HL-60 (cell line): Measurements from ENCODE around the gene DNAJC24.
"Not testable (repeated sequence)": the region's sequence is repeated elsewhere in the genome, so short reads cannot be mapped to it uniquely, and the experiment has no call there.

ENCODE experiments used
- DNase-seq, 2 experiments: peaks; one replicate each; pipeline ENCODE4 v3.0.0-alpha.2; 2010 to 2020; ENCODE audit warnings: low read depth in 1 of 2, low spot score in 1 of 2
- H3K27ac ChIP-seq: fragments of 250-450 bp; sonication (Bioruptor Pico); replicated peaks from 2 replicates; pipeline ENCODE4 v1.5.1; 2020; ENCODE audit warnings: mild to moderate bottlenecking, moderate library complexity
- H3K27me3 ChIP-seq: fragments of 250-450 bp; sonication (Bioruptor Pico); 2 replicates; pipeline ENCODE4 v1.5.1; 2021; ENCODE audit warnings: mild to moderate bottlenecking, moderate library complexity; ENCODE audit not compliant: insufficient read depth, poor library complexity, severe bottlenecking
- H3K4me3 ChIP-seq: replicated peaks from 2 replicates; pipeline ENCODE4 v1.5.1; 2011; ENCODE audit warnings: mild to moderate bottlenecking, control low read depth, low read length; ENCODE audit not compliant: insufficient read depth
- GABPA ChIP-seq: IDR thresholded peaks from 2 replicates; pipeline ENCODE4 v1.6.1; 2012; ENCODE audit warnings: low read depth
- POLR2AphosphoS5 ChIP-seq: IDR thresholded peaks from 2 replicates; pipeline ENCODE4 v1.6.1; 2012; ENCODE audit warnings: low read depth
- REST ChIP-seq: IDR thresholded peaks from 2 replicates; pipeline ENCODE4 v1.6.1; 2012; ENCODE audit warnings: low read depth; ENCODE audit not compliant: insufficient replicate concordance
- SPI1 ChIP-seq: IDR thresholded peaks from 2 replicates; pipeline ENCODE4 v1.6.1; 2012; ENCODE audit warnings: low read depth, mild to moderate bottlenecking, borderline replicate concordance
- long read RNA-seq: library from polyadenylated mRNA; unstranded; transcript quantifications from one replicate; pipeline ENCODE4 v2.0.0, GENCODE V29; 2020
- TF ChIP-seq, protein P1 (sequence below): IDR thresholded peaks from one replicate; pipeline ENCODE4 v1.5.1; 2011; ENCODE audit warnings: low read length, control low read depth, inconsistent platforms; ENCODE audit not compliant: insufficient read depth

The DNAJC24 gene
- long read RNA-seq, partial matches to known transcripts = 1 of 6 reads
- long read RNA-seq, other reads (novel, unspliced or antisense) = 3 of 6 reads

DNA sequence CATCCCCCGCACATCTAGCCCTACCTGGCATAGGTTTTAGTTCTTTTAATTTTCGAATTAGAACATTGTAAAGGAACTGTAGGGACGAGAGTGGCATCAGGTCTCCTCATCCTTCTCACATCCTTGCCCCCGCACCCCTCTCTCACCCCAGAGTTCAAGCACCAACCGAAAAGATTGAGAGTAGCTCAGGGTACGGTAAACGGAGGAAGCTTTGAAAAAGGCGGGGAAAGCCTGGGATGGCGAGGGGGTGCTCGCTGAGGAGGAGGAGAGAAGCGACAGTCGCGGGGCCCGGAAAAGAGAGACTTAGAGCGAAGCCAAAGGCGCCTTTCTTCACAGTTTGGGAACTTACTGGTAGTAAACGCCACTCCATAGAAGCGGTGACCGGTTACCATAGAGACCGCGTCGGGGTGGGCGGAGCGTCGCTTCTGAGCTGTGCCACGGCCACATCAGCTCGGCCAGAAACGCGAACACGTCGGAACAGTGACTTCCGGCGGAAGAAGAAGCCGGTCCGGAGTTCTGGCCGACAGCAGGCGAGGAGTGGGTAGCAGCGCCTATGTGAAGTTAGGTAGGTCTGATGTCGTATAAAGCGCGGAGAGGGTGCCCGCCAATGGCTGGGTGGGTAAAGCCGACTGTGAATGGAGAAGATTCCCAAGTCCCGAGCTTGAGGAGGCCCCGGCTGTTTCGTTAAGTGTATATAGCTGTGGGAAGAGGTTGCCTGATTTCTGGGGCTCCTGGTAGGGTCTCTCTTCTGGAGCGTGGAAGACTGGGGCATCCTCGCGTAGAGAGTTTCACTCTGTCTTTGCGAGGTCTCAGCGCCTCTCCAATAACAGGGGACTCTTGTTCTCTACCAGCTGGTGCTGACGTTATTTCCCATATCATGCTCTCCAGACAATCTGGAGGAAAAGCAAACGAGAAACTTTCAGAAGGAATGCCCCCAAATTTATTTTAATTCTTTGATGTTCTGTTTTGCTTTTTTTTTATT is at the start of gene DNAJC24, which contains the start of gene DCDC1:
TSS of gene DNAJC24 (plus strand) at position 513 of the 982 bp plus-strand sequence. CDS start 889 bp downstream, outside the sequence.
TSS of gene DCDC1 (minus strand) at position 392 of the 982 bp plus-strand sequence. CDS start 41,459 bp downstream, outside the sequence.
- Histone ChIP-seq H3K4me3 (peak within 1 kb of the TSS; percentile 74), H3K27ac (peak within 1 kb of the TSS; percentile 58), H3K27me3 (no peaks in the 10 kb centered on the region)
- DNase-seq = peak; percentile 70 to 95
- TF ChIP-seq POLR2AphosphoS5 (peak; percentile 86), GABPA (peak; percentile 99), REST (peak; percentile 36)
- TF ChIP-seq, protein P1, sequence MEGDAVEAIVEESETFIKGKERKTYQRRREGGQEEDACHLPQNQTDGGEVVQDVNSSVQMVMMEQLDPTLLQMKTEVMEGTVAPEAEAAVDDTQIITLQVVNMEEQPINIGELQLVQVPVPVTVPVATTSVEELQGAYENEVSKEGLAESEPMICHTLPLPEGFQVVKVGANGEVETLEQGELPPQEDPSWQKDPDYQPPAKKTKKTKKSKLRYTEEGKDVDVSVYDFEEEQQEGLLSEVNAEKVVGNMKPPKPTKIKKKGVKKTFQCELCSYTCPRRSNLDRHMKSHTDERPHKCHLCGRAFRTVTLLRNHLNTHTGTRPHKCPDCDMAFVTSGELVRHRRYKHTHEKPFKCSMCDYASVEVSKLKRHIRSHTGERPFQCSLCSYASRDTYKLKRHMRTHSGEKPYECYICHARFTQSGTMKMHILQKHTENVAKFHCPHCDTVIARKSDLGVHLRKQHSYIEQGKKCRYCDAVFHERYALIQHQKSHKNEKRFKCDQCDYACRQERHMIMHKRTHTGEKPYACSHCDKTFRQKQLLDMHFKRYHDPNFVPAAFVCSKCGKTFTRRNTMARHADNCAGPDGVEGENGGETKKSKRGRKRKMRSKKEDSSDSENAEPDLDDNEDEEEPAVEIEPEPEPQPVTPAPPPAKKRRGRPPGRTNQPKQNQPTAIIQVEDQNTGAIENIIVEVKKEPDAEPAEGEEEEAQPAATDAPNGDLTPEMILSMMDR = no peak

DNA sequence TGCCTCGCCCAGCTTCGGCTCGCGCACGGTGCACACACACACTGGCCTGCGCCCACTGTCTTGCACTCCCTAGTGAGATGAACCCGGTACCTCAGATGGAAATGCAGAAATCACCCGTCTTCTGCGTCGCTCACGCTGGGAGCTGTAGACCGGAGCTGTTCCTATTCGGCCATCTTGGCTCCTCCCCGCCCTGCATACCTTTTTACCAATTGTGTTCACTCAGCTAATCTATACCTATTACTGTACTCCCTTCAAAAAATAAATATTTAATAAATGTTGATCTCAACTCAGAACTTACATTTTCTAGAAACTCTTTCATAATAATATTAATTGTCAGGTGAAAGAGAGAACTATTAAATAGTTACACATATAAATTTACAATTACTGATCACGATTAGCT is 48.2 kb upstream of the DNAJC24 start:
- not testable (repeated sequence) for H3K4me3 ChIP-seq, H3K27me3 ChIP-seq, H3K27ac ChIP-seq, DNase-seq

- H3K27me3 ChIP-seq = no peaks in the 10 kb centered on the region
- no peak overlapping the region for H3K27ac ChIP-seq
- TF ChIP-seq SPI1 = no peak
- TF ChIP-seq, protein P1 = no peak
- no peak for TF ChIP-seq POLR2AphosphoS5
- TF ChIP-seq REST = no peak
- no peak for TF ChIP-seq GABPA
Observed at GRCh38 chr11:31323145-31323544, 46.5 kb upstream of the DNAJC24 start.

GRCh38 chr11:31325160-31325559 is 44.5 kb upstream of the DNAJC24 start:
- no peak overlapping the region for H3K4me3 ChIP-seq
- H3K27me3 ChIP-seq = no peaks in the 10 kb centered on the region
- no peak overlapping the region for H3K27ac ChIP-seq
- TF ChIP-seq GABPA (no peak), REST (no peak), POLR2AphosphoS5 (no peak), SPI1 (no peak)
- TF ChIP-seq, protein P1 = no peak
- no peak for DNase-seq

More at GRCh38 chr11:31323145-31323544, 46.5 kb upstream of the DNAJC24 start:
- H3K4me3 ChIP-seq = no peak overlapping the region
- no peak for DNase-seq
